ENCODE results near the gene ERVW-1. TPM values are rescaled to one million over a fixed set of nuclear protein-coding genes. Genes with fewer than 3 reads are reported as not detected.
"Not testable (repeated sequence)": the region's sequence is repeated elsewhere in the genome, so short reads cannot be mapped to it uniquely, and the experiment has no call there.

ERVW-1 gene
- total RNA-seq, 1 donor from 2014 or later, result not detected

GRCh38 chr7:92478711-92479110 is 965 bp upstream of the ERVW-1 start:
- no peaks in the 10 kb centered on the region for H3K27me3 ChIP-seq
- H3F3A ChIP-seq (ENCODE audit: low read depth), result no peaks in the 10 kb centered on the region
- H3K9me3 ChIP-seq (ENCODE audit: low read depth), result no peaks in the 10 kb centered on the region
- peaks cover 3% of the 10 kb centered on the region for H3K36me3 Mint-ChIP-seq
- no peak overlapping the region for H3K4me3 Mint-ChIP-seq
- H3K9me3 Mint-ChIP-seq, result no peaks in the 10 kb centered on the region
- H2AFZ ChIP-seq (replicated peaks), result no peak overlapping the region
- peaks cover 4% of the 10 kb centered on the region for H3K4me1 Mint-ChIP-seq
- no peaks in the 10 kb centered on the region for H3K4me1 ChIP-seq
- no peak for TF ChIP-seq EZH2 (IDR thresholded peaks at IDR 0.05)
- no peak for TF ChIP-seq EZH2phosphoT487 (IDR thresholded peaks at IDR 0.05)
- no peak for TF ChIP-seq CTCF (IDR thresholded peaks at IDR 0.05)
- no peak for DNase-seq (ENCODE audit: low spot score)
- no peaks in the 10 kb centered on the region for H3K27me3 Mint-ChIP-seq (ENCODE audit: insufficient read depth, low read depth)
- H3K79me2 ChIP-seq (ENCODE audit: low read depth), result no peaks in the 10 kb centered on the region
- H3K4me3 ChIP-seq, result no peak overlapping the region
- no peaks in the 10 kb centered on the region for H3K36me3 ChIP-seq
- no peaks in the 10 kb centered on the region for H4K20me1 ChIP-seq (ENCODE audit: low read depth)
- no peak overlapping the region for H3K27ac Mint-ChIP-seq
- no peak overlapping the region for H3K4me2 ChIP-seq
- no peak overlapping the region for H3K27ac ChIP-seq
- no peak overlapping the region for H3K9ac ChIP-seq

GRCh38 chr7:92478095-92478494 is 349 bp upstream of the ERVW-1 start:
- no peaks in the 10 kb centered on the region for H4K20me1 ChIP-seq (ENCODE audit: low read depth)
- no peaks in the 10 kb centered on the region for H3K27me3 ChIP-seq
- H3K4me3 Mint-ChIP-seq, result no peak overlapping the region
- TF ChIP-seq EZH2phosphoT487 (IDR thresholded peaks at IDR 0.05), result no peak
- TF ChIP-seq EZH2 (IDR thresholded peaks at IDR 0.05), result no peak
- no peak for TF ChIP-seq CTCF (IDR thresholded peaks at IDR 0.05)
- H3K9me3 ChIP-seq (ENCODE audit: low read depth), result no peaks in the 10 kb centered on the region
- DNase-seq (ENCODE audit: low spot score), result no peak
- H3K4me3 ChIP-seq, result no peak overlapping the region
- peaks cover 3% of the 10 kb centered on the region for H3K36me3 Mint-ChIP-seq
- H3K79me2 ChIP-seq (ENCODE audit: low read depth), result no peaks in the 10 kb centered on the region
- no peaks in the 10 kb centered on the region for H3K36me3 ChIP-seq
- no peaks in the 10 kb centered on the region for H3F3A ChIP-seq (ENCODE audit: low read depth)
- no peak overlapping the region for H3K27ac Mint-ChIP-seq
- no peaks in the 10 kb centered on the region for H3K27me3 Mint-ChIP-seq (ENCODE audit: insufficient read depth, low read depth)
- H3K27ac ChIP-seq, result no peak overlapping the region
- H3K9me3 Mint-ChIP-seq, result no peaks in the 10 kb centered on the region
- no peak overlapping the region for H2AFZ ChIP-seq (replicated peaks)
- H3K4me1 ChIP-seq, result no peaks in the 10 kb centered on the region
- no peak overlapping the region for H3K9ac ChIP-seq
- no peak overlapping the region for H3K4me2 ChIP-seq
- H3K4me1 Mint-ChIP-seq, result peaks cover 4% of the 10 kb centered on the region

GRCh38 chr7:92475851-92476590 is 1.7 kb downstream of the ERVW-1 start:
- not testable (repeated sequence) for H3K4me1 Mint-ChIP-seq; H3K4me3 Mint-ChIP-seq; H3K27me3 ChIP-seq; H3K4me2 ChIP-seq; H3K27ac Mint-ChIP-seq; H4K20me1 ChIP-seq (ENCODE audit: low read depth); H3K9ac ChIP-seq; H3K36me3 Mint-ChIP-seq; H3K79me2 ChIP-seq (ENCODE audit: low read depth); H3K27ac ChIP-seq; H3K9me3 Mint-ChIP-seq; H3K4me1 ChIP-seq; H3K27me3 Mint-ChIP-seq (ENCODE audit: insufficient read depth, low read depth); H3F3A ChIP-seq (ENCODE audit: low read depth); H3K36me3 ChIP-seq; H3K9me3 ChIP-seq (ENCODE audit: low read depth); DNase-seq (ENCODE audit: low spot score); H3K4me3 ChIP-seq; H2AFZ ChIP-seq (replicated peaks)

- not testable (repeated sequence) for H3K27me3 ChIP-seq; H3K9me3 Mint-ChIP-seq; H2AFZ ChIP-seq (replicated peaks); H3K4me1 Mint-ChIP-seq; H3K27ac ChIP-seq; H3K36me3 ChIP-seq; H3K36me3 Mint-ChIP-seq; H3K4me2 ChIP-seq; H4K20me1 ChIP-seq (ENCODE audit: low read depth); H3K4me3 ChIP-seq; H3F3A ChIP-seq (ENCODE audit: low read depth); DNase-seq (ENCODE audit: low spot score); H3K27ac Mint-ChIP-seq; H3K4me1 ChIP-seq; H3K27me3 Mint-ChIP-seq (ENCODE audit: insufficient read depth, low read depth); H3K4me3 Mint-ChIP-seq; H3K9me3 ChIP-seq (ENCODE audit: low read depth); H3K9ac ChIP-seq; H3K79me2 ChIP-seq (ENCODE audit: low read depth)
Measured at GRCh38 chr7:92475261-92475770, 2.4 kb downstream of the ERVW-1 start.

- H4K20me1 ChIP-seq (ENCODE audit: low read depth); H3K4me1 Mint-ChIP-seq; H3K4me3 ChIP-seq; H3K27me3 Mint-ChIP-seq (ENCODE audit: insufficient read depth, low read depth); H3K4me1 ChIP-seq; H3K9me3 ChIP-seq (ENCODE audit: low read depth); H3K4me2 ChIP-seq; H3K27me3 ChIP-seq; H2AFZ ChIP-seq (replicated peaks); H3K27ac Mint-ChIP-seq; H3K27ac ChIP-seq; H3F3A ChIP-seq (ENCODE audit: low read depth); H3K4me3 Mint-ChIP-seq; H3K36me3 ChIP-seq; DNase-seq (ENCODE audit: low spot score); H3K9ac ChIP-seq; H3K79me2 ChIP-seq (ENCODE audit: low read depth); H3K9me3 Mint-ChIP-seq: not testable (repeated sequence)
- peaks cover 11% of the 10 kb centered on the region for H3K36me3 Mint-ChIP-seq
Measured at GRCh38 chr7:92473989-92474388, 3.8 kb downstream of the ERVW-1 start.

- not testable (repeated sequence) for H3K4me1 ChIP-seq
Measured at GRCh38 chr7:92468589-92468988, 9.2 kb downstream of the ERVW-1 start.

More at GRCh38 chr7:92468589-92468988, 9.2 kb downstream of the ERVW-1 start:
- not testable (repeated sequence) for H3K79me2 ChIP-seq (ENCODE audit: low read depth); H4K20me1 ChIP-seq (ENCODE audit: low read depth); H3K27ac ChIP-seq; H3K4me1 Mint-ChIP-seq; H2AFZ ChIP-seq (replicated peaks); H3K27me3 Mint-ChIP-seq (ENCODE audit: insufficient read depth, low read depth); H3K9ac ChIP-seq; H3K4me3 ChIP-seq; H3K27me3 ChIP-seq; DNase-seq (ENCODE audit: low spot score); H3K4me3 Mint-ChIP-seq; H3K27ac Mint-ChIP-seq; H3K4me2 ChIP-seq; H3K36me3 ChIP-seq; H3F3A ChIP-seq (ENCODE audit: low read depth); H3K9me3 ChIP-seq (ENCODE audit: low read depth)
- Mint-ChIP-seq H3K9me3 (peaks cover 21% of the 10 kb centered on the region), H3K36me3 (peaks cover 12% of the 10 kb centered on the region)
